T-helper 17 cell (primary cell): Measurements from ENCODE around the gene RSKR. TPM values are rescaled to one million over a fixed set of nuclear protein-coding genes. Genes with fewer than 3 reads are reported as not detected.

Source experiments
- ATAC-seq: fragments of 150-1000 bp; cut with Tn5 transposase; 2 replicates; pipeline ENCODE4 v1.10.0; 2021; ENCODE audit warnings: mild to moderate bottlenecking, moderate library complexity
- DNase-seq, 3 donors: peaks; one replicate each; pipeline versions ENCODE4 v3.0.0 to v3.0.0-alpha.2; 2020 to 2021
- H3K9me3 ChIP-seq: one replicate; pipeline ENCODE4 v1.7.0; 2013; ENCODE audit warnings: low read length, mild to moderate bottlenecking; ENCODE audit not compliant: control insufficient read depth, poor library complexity, severe bottlenecking
- H3K27ac Mint-ChIP-seq: one replicate; pipeline ENCODE4 v1.8.0; 2022; ENCODE audit warnings: mild to moderate bottlenecking, moderate library complexity, mixed read lengths
- H3K27me3 Mint-ChIP-seq: one replicate; pipeline ENCODE4 v1.8.0; 2022; ENCODE audit warnings: mixed read lengths
- H3K36me3 Mint-ChIP-seq: one replicate; pipeline ENCODE4 v1.8.0; 2022; ENCODE audit warnings: low read depth, mixed read lengths
- H3K4me1 Mint-ChIP-seq: one replicate; pipeline ENCODE4 v1.8.0; 2022; ENCODE audit warnings: mild to moderate bottlenecking, mixed read lengths
- H3K4me3 Mint-ChIP-seq: one replicate; pipeline ENCODE4 v1.8.0; 2022; ENCODE audit warnings: mild to moderate bottlenecking, moderate library complexity, mixed read lengths
- total RNA-seq, 4 donors: library from RNA in 2 of 4; stranded (reverse) in 2 of 4; gene quantifications; one replicate each; pipeline ENCODE4 v1.2.3 and lab custom pipeline; 2022 to 2026

RSKR gene
- total RNA-seq, 2 donors from 2014 or later = 8.1 to 8.8 TPM

DNA sequence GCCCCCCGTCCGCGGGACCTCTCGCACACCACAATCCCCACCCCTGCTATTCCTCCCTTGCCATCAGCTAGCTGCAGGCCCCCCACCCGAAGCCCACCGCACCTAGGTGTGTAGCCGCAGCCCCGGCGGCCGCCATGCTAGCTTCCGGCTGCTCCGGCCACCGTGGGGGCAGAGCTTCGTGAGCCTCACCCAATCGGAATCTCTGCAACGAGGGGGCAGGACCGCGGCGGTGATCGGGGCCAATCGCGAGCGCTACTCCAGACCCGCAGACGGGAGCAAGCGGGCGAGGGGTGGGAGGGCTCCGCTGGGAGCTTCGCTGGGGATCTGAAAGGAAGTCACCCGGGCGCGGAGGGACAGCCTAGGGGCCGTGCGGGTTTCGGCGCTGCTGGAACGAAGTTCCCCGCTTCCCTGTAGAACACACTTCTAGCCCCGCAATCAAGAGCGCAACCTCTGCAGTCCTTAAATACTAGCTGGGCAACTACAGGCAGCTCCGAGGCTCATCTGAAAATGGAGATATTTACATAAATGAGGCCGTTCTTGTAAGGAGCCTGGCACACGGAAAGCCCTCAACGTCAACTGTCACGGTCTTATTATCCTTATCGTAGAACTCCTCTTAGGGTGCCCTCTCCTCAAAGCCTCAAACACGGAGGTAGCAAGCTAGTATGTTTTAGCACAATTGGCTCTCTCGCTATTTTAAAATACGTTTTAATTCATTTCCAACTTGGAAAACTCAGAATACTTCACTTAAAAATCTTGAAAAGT is 42.4 kb downstream of the RSKR start, which contains the start of gene PIGS:
TSS of gene PIGS (minus strand) at position 164 of the 762 bp plus-strand sequence. CDS start at position 136, 28 bp downstream.
- Mint-ChIP-seq H3K27ac (peak within 1 kb of the TSS; percentile 82), H3K36me3 (peaks cover 10% of the 10 kb centered on the region), H3K27me3 (no peaks in the 10 kb centered on the region), H3K4me3 (peak within 1 kb of the TSS; percentile 97), H3K4me1 (peaks cover 47% of the 10 kb centered on the region)
- H3K9me3 ChIP-seq = no peaks in the 10 kb centered on the region
- DNase-seq (peak; percentile 80 to 86 (median 86)), ATAC-seq (peak; percentile 98)

DNA sequence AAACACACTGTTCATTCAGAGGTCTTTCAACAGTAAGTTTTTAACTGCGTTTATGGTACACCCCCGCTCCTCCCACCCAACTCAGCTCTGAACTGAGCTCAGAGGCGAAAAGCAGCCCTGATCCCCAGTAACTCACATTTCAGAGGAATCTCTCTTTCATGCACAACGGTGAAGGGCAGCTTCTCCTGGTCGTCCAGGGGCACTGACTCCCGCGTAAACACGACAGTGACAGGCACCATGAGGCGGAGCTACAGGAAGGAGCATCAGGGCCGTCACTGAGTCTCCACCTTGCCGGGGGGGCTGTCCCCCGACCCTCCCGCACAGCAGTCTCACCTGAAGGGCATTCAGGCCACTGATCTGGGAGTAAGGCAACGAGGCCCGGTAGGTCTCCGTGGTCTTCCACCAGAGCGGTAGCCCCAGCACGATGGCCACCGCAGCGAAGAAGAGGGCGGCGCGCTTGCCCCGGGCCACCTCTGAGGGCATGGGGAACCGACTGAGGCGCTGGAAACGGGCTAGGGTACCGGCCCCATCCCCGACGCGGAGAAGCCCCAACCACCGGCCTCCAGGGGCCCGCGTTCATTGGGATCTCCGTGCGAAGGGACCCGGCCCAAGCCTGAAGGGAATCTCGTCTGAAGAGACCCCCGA is 43.1 kb downstream of the RSKR start:
- no peaks in the 10 kb centered on the region for H3K27me3 Mint-ChIP-seq
- no peaks in the 10 kb centered on the region for H3K9me3 ChIP-seq
- DNase-seq = peak in 2 of 3 donors; percentile 40 to 50
- peaks cover 42% of the 10 kb centered on the region for H3K4me1 Mint-ChIP-seq
- ATAC-seq = peak; percentile 59
- H3K4me3 Mint-ChIP-seq = peak overlapping the region; percentile 97
- H3K36me3 Mint-ChIP-seq = peaks cover 10% of the 10 kb centered on the region
- peak overlapping the region; percentile 82 for H3K27ac Mint-ChIP-seq

DNA sequence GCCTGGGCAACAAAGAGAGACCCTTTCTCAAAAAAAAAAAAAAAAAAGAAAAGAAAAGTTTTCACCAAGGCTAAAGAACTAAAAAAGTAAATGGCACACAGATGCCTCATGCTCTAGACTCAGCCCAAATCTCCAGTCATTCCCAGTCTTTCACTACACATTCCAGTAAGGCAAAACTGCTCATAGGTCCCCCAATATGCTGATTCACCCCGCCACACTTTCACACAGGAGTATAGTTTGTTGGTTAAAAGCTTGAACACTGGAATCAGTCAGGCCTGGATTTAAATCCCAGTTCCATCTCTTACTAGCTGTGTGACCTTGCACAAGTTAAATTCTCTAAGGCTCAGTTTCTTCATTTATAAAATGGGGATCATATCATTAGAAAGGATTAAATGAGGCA is 44.5 kb downstream of the RSKR start:
- no peak for ATAC-seq
- H3K27me3 Mint-ChIP-seq = no peaks in the 10 kb centered on the region
- no peaks in the 10 kb centered on the region for H3K9me3 ChIP-seq
- no peak for DNase-seq
- H3K36me3 Mint-ChIP-seq = peaks cover 10% of the 10 kb centered on the region
- H3K4me3 Mint-ChIP-seq = peak overlapping the region; percentile 62
- H3K4me1 Mint-ChIP-seq = peaks cover 46% of the 10 kb centered on the region
- peak overlapping the region; percentile 82 for H3K27ac Mint-ChIP-seq

DNA sequence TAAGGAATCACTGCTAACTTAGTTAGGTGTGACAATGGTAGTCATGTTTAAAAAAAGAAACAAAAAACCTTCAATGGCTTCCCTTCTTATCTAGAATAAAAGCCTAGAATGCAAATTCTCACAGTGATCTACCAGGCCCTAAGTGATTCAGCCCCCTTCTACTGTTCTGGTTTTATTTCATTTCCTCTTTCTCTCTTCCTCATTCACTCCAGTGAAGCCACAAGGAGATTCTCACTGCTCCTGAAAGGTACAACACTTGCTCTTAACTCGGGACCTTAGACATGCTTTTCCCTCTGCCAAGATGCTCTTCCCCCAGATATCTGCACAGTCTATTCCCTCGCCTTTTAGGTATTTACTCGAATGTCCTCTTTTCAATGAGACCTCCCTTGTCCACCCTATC is 46.4 kb downstream of the RSKR start:
- DNase-seq = no peak
- H3K4me1 Mint-ChIP-seq = peaks cover 43% of the 10 kb centered on the region
- H3K9me3 ChIP-seq = no peaks in the 10 kb centered on the region
- peak overlapping the region; percentile 60 for H3K4me3 Mint-ChIP-seq
- no peak for ATAC-seq
- peak overlapping the region; percentile 60 for H3K27ac Mint-ChIP-seq
- peaks cover 8% of the 10 kb centered on the region for H3K36me3 Mint-ChIP-seq
- no peaks in the 10 kb centered on the region for H3K27me3 Mint-ChIP-seq

DNA sequence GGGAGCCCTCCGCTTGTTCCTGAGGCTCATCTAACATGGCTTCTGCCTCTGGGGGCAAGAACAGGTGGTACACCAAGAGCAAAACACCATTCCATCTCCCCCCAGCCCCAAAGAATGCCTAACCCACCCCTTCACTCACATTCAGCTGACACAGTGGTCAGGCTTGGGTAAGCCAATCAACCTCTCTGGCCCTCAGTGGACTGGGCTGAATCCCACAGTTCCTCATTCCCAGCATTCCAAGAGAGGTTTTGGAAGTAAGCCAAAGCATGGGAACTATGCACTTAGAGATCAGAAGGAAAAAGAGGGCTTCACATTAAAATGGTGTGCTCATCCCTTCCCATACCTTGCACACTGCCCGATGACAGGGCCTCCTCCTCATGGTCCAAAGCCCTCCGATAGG is 50.5 kb downstream of the RSKR start:
- Mint-ChIP-seq H3K4me1 (peaks cover 18% of the 10 kb centered on the region), H3K27me3 (no peaks in the 10 kb centered on the region), H3K36me3 (peaks cover 7% of the 10 kb centered on the region), H3K27ac (peak overlapping the region; percentile 43), H3K4me3 (no peak overlapping the region)
- H3K9me3 ChIP-seq = no peaks in the 10 kb centered on the region
- no peak for ATAC-seq
- DNase-seq = no peak

Other genes with a start within 250 kb of the RSKR start
- gene SEBOX, start 249.0 kb downstream of the RSKR start, total RNA-seq = not detected
- under 1 TPM in 1 of 2 donors, not detected in 1; 0.90 TPM for gene VTN, start 243.9 kb downstream of the RSKR start, total RNA-seq
- gene SARM1, start 242.5 kb downstream of the RSKR start, total RNA-seq = 10 to 100 TPM; 24.4 to 26.1 TPM
- gene SLC46A1, start 208.0 kb downstream of the RSKR start, total RNA-seq = under 1 TPM; 0.50 to 0.99 TPM
- not detected for gene SLC13A2, start 140.5 kb downstream of the RSKR start, total RNA-seq
- not detected for gene FOXN1, start 107.8 kb downstream of the RSKR start, total RNA-seq
- gene UNC119, start 61.6 kb downstream of the RSKR start, total RNA-seq = 10 to 100 TPM; 87.2 to 91.9 TPM
- 10 to 100 TPM; 44.5 to 50.9 TPM for gene PIGS, start 42.7 kb downstream of the RSKR start, total RNA-seq
- 10 to 100 TPM; 16.7 to 24.5 TPM for gene ALDOC, start 37.3 kb downstream of the RSKR start, total RNA-seq
- 10 to 100 TPM; 19.2 to 31.5 TPM for gene SPAG5, start 15.2 kb downstream of the RSKR start, total RNA-seq
- 100 to 1,000 TPM; 136 to 153 TPM for gene BLTP2, start 31.0 kb upstream of the RSKR start, total RNA-seq
- 10 to 100 TPM; 31.5 to 38.5 TPM for gene SDF2, start 47.7 kb upstream of the RSKR start, total RNA-seq
- gene SUPT6H, start 48.0 kb upstream of the RSKR start, total RNA-seq = 100 to 1,000 TPM; 136 to 139 TPM
- gene PROCA1, start 97.7 kb upstream of the RSKR start, total RNA-seq = 1 to 10 TPM; 4.8 to 6.3 TPM
- 10 to 100 TPM in 1 of 2 donors, 1 to 10 TPM in 1; 8.3 to 24.3 TPM for gene RAB34, start 103.7 kb upstream of the RSKR start, total RNA-seq
- gene RPL23A, start 105.8 kb upstream of the RSKR start, total RNA-seq = 1,000 to 10,000 TPM; 2,757 to 2,860 TPM
- gene TLCD1, start 112.0 kb upstream of the RSKR start, total RNA-seq = 1 to 10 TPM; 1.1 to 1.4 TPM
- 1 to 10 TPM; 5.8 to 8.8 TPM for gene NEK8, start 114.6 kb upstream of the RSKR start, total RNA-seq
- 100 to 1,000 TPM; 326 to 362 TPM for gene TRAF4, start 129.8 kb upstream of the RSKR start, total RNA-seq
- gene FAM222B, start 228.6 kb upstream of the RSKR start, total RNA-seq = 10 to 100 TPM; 18.3 to 22.6 TPM
- 10 to 100 TPM; 19.0 to 20.5 TPM for gene ERAL1, start 240.8 kb upstream of the RSKR start, total RNA-seq